Hematopoietic multipotent progenitor cell treated with erythropoietin and hydrocortisone succinate and interleukin-3 and kit ligand, for 17 days (in vitro differentiated cells): ENCODE measurements around the gene NSUN7.
"Not testable (repeated sequence)": the region's sequence is repeated elsewhere in the genome, so short reads cannot be mapped to it uniquely, and the experiment has no call there.

Experiments used
- DNase-seq: peaks from one replicate; pipeline ENCODE4 v3.0.0-alpha.2; 2015; ENCODE audit warnings: low spot score

NSUN7 gene

GRCh38 chr4:40737879-40738278 is 11.9 kb upstream of the NSUN7 start:
- no peak for DNase-seq

GRCh38 chr4:40739347-40739746 is 10.4 kb upstream of the NSUN7 start:
- no peak for DNase-seq

- DNase-seq = no peak
Measured at GRCh38 chr4:40744218-40744617, 5.5 kb upstream of the NSUN7 start.

- DNase-seq = no peak
Measured at GRCh38 chr4:40745285-40745984, 4.3 kb upstream of the NSUN7 start.

GRCh38 chr4:40747207-40747835 is 2.4 kb upstream of the NSUN7 start:
- DNase-seq = no peak

GRCh38 chr4:40750461-40751258 is 905 bp downstream of the NSUN7 start:
- DNase-seq = no peak

GRCh38 chr4:40755616-40756015 is 5.9 kb downstream of the NSUN7 start:
- no peak for DNase-seq

- no peak for DNase-seq
Measured at GRCh38 chr4:40763228-40763716, 13.5 kb downstream of the NSUN7 start.

GRCh38 chr4:40769266-40769665 is 19.5 kb downstream of the NSUN7 start:
- no peak for DNase-seq

GRCh38 chr4:40778090-40778489 is 28.3 kb downstream of the NSUN7 start:
- no peak for DNase-seq

GRCh38 chr4:40782876-40783275 is 33.1 kb downstream of the NSUN7 start:
- DNase-seq = no peak

GRCh38 chr4:40785727-40786126 is 36.0 kb downstream of the NSUN7 start:
- DNase-seq = no peak

GRCh38 chr4:40788331-40788730 is 38.6 kb downstream of the NSUN7 start:
- DNase-seq = no peak

- no peak for DNase-seq
Measured at GRCh38 chr4:40789031-40789430, 39.3 kb downstream of the NSUN7 start.

- DNase-seq = no peak
Measured at GRCh38 chr4:40789771-40790170, 40.0 kb downstream of the NSUN7 start.

- DNase-seq = no peak
Measured at GRCh38 chr4:40800064-40800463, 50.3 kb downstream of the NSUN7 start.

- no peak for DNase-seq
Measured at GRCh38 chr4:40804598-40804997, 54.8 kb downstream of the NSUN7 start.

- DNase-seq = no peak
Measured at GRCh38 chr4:40808926-40809457, 59.2 kb downstream of the NSUN7 start.

GRCh38 chr4:40811956-40812355 is 62.2 kb downstream of the NSUN7 start:
- no peak for DNase-seq

- no peak for DNase-seq
Measured at GRCh38 chr4:40812386-40812785, 62.6 kb downstream of the NSUN7 start.

- DNase-seq = no peak
Measured at GRCh38 chr4:40812856-40813255, 63.1 kb downstream of the NSUN7 start.

GRCh38 chr4:40817157-40817556 is 67.4 kb downstream of the NSUN7 start:
- not testable (repeated sequence) for DNase-seq

GRCh38 chr4:40820101-40820500 is 70.3 kb downstream of the NSUN7 start:
- no peak for DNase-seq
